ENCODE data around the gene AFF3.

AFF3 gene

GRCh38 chr2:99674090-99674489 is 468.3 kb downstream of the AFF3 start:
- WGBS, result 62% methylated on average over 7 of the region's 8 CpGs
- peaks cover 22% of the 10 kb centered on the region for H3K79me1 ChIP-seq (replicated peaks; ENCODE audit: low read length, poor library complexity, severe bottlenecking)
- no peak overlapping the region for H3K9ac ChIP-seq (ENCODE audit: low read length)
- peaks cover 0 to 87% of the 10 kb centered on the region in 2 experiments for H3K27me3 ChIP-seq (ENCODE audit: control insufficient read depth in 1 of 2, insufficient read depth in 1 of 2, low read length in 2 of 2)
- H3K14ac ChIP-seq (ENCODE audit: low read length in 2 of 2), result no peak overlapping the region
- no peak overlapping the region for H2AK5ac ChIP-seq (ENCODE audit: low read length, severe bottlenecking)
- no peak overlapping the region for H2BK12ac ChIP-seq (ENCODE audit: low read length in 2 of 2)
- H3K18ac ChIP-seq (ENCODE audit: low read depth in 1 of 2, low read length in 2 of 2), result no peak overlapping the region
- no peak overlapping the region for H3K4ac ChIP-seq (ENCODE audit: low read depth in 1 of 2, low read length in 2 of 2)
- peaks cover 0 to 18% of the 10 kb centered on the region in 2 experiments for H3K36me3 ChIP-seq (ENCODE audit: control insufficient read depth in 1 of 2, insufficient read depth in 2 of 2, low read depth in 1 of 2, low read length in 2 of 2)
- H2BK120ac ChIP-seq (ENCODE audit: low read depth, low read length), result no peak overlapping the region
- H3K4me1 ChIP-seq (ENCODE audit: control insufficient read depth, insufficient read depth, low read depth, low read length), result peaks cover 1% of the 10 kb centered on the region
- H4K8ac ChIP-seq (ENCODE audit: low read length), result peak overlapping the region; percentile 5
- H4K91ac ChIP-seq (ENCODE audit: low read length), result no peak overlapping the region
- DNase-seq, result no peak
- H3K4me2 ChIP-seq (ENCODE audit: low read length, poor library complexity, severe bottlenecking), result no peak overlapping the region
- H3K27ac ChIP-seq (ENCODE audit: low read length, poor library complexity, severe bottlenecking), result no peak overlapping the region
- no peak overlapping the region for H2AFZ ChIP-seq (ENCODE audit: low read depth, low read length)
- H3K23ac ChIP-seq (ENCODE audit: low read length in 2 of 2), result no peak overlapping the region
- no peak overlapping the region for H3K4me3 ChIP-seq (ENCODE audit: insufficient read depth in 1 of 2, low read depth in 1 of 2, low read length in 2 of 2)
- no peak overlapping the region for H2BK5ac ChIP-seq (ENCODE audit: low read depth, low read length, poor library complexity, severe bottlenecking)
- H2BK15ac ChIP-seq (ENCODE audit: low read depth, poor library complexity, severe bottlenecking), result no peak overlapping the region
- H3K9me3 ChIP-seq (ENCODE audit: control insufficient read depth, low read length), result no peaks in the 10 kb centered on the region

- Histone ChIP-seq H2BK12ac (ENCODE audit: low read length in 2 of 2) (no peak overlapping the region), H2BK15ac (ENCODE audit: low read depth, poor library complexity, severe bottlenecking) (no peak overlapping the region), H3K14ac (ENCODE audit: low read length in 2 of 2) (no peak overlapping the region), H3K4ac (ENCODE audit: low read depth in 1 of 2, low read length in 2 of 2) (no peak overlapping the region), H3K27me3 (ENCODE audit: control insufficient read depth in 1 of 2, insufficient read depth in 1 of 2, low read length in 2 of 2) (peaks cover 0 to 75% of the 10 kb centered on the region in 2 experiments), H3K27ac (ENCODE audit: low read length, poor library complexity, severe bottlenecking) (no peak overlapping the region), H3K23ac (ENCODE audit: low read length in 2 of 2) (no peak overlapping the region), H3K18ac (ENCODE audit: low read depth in 1 of 2, low read length in 2 of 2) (no peak overlapping the region), H3K4me3 (ENCODE audit: insufficient read depth in 1 of 2, low read depth in 1 of 2, low read length in 2 of 2) (no peak overlapping the region), H3K4me1 (ENCODE audit: control insufficient read depth, insufficient read depth, low read depth, low read length) (peaks cover 1% of the 10 kb centered on the region), H2AK5ac (ENCODE audit: low read length, severe bottlenecking) (no peak overlapping the region), H3K9ac (ENCODE audit: low read length) (no peak overlapping the region), H2BK5ac (ENCODE audit: low read depth, low read length, poor library complexity, severe bottlenecking) (no peak overlapping the region), H2AFZ (ENCODE audit: low read depth, low read length) (no peak overlapping the region), H3K79me1 (replicated peaks; ENCODE audit: low read length, poor library complexity, severe bottlenecking) (peaks cover 22% of the 10 kb centered on the region), H3K36me3 (ENCODE audit: control insufficient read depth in 1 of 2, insufficient read depth in 2 of 2, low read depth in 1 of 2, low read length in 2 of 2) (peaks cover 0 to 20% of the 10 kb centered on the region in 2 experiments), H4K8ac (ENCODE audit: low read length) (no peak overlapping the region), H3K9me3 (ENCODE audit: control insufficient read depth, low read length) (no peaks in the 10 kb centered on the region), H2BK120ac (ENCODE audit: low read depth, low read length) (no peak overlapping the region), H4K91ac (ENCODE audit: low read length) (no peak overlapping the region), H3K4me2 (ENCODE audit: low read length, poor library complexity, severe bottlenecking) (no peak overlapping the region)
- DNase-seq, result peak; percentile 13
- 66% methylated on average over 5 of the region's 8 CpGs for WGBS
Observed at GRCh38 chr2:99672766-99673350, 469.5 kb downstream of the AFF3 start.

- Histone ChIP-seq H3K9ac (ENCODE audit: low read length) (no peak overlapping the region), H2BK120ac (ENCODE audit: low read depth, low read length) (no peak overlapping the region), H3K36me3 (ENCODE audit: control insufficient read depth in 1 of 2, insufficient read depth in 2 of 2, low read depth in 1 of 2, low read length in 2 of 2) (peaks cover 0 to 18% of the 10 kb centered on the region in 2 experiments), H3K4me2 (ENCODE audit: low read length, poor library complexity, severe bottlenecking) (no peak overlapping the region), H3K9me3 (ENCODE audit: control insufficient read depth, low read length) (peaks cover 9% of the 10 kb centered on the region), H4K91ac (ENCODE audit: low read length) (no peak overlapping the region), H2AFZ (ENCODE audit: low read depth, low read length) (no peak overlapping the region), H3K27ac (ENCODE audit: low read length, poor library complexity, severe bottlenecking) (no peak overlapping the region), H3K79me1 (replicated peaks; ENCODE audit: low read length, poor library complexity, severe bottlenecking) (peaks cover 17% of the 10 kb centered on the region), H2BK12ac (ENCODE audit: low read length in 2 of 2) (no peak overlapping the region), H3K4me1 (ENCODE audit: control insufficient read depth, insufficient read depth, low read depth, low read length) (peaks cover 1% of the 10 kb centered on the region), H3K14ac (ENCODE audit: low read length in 2 of 2) (no peak overlapping the region), H3K18ac (ENCODE audit: low read depth in 1 of 2, low read length in 2 of 2) (no peak overlapping the region), H2AK5ac (ENCODE audit: low read length, severe bottlenecking) (no peak overlapping the region), H3K23ac (ENCODE audit: low read length in 2 of 2) (no peak overlapping the region), H2BK15ac (ENCODE audit: low read depth, poor library complexity, severe bottlenecking) (no peak overlapping the region), H2BK5ac (ENCODE audit: low read depth, low read length, poor library complexity, severe bottlenecking) (no peak overlapping the region), H4K8ac (ENCODE audit: low read length) (no peak overlapping the region), H3K4ac (ENCODE audit: low read depth in 1 of 2, low read length in 2 of 2) (no peak overlapping the region), H3K27me3 (ENCODE audit: control insufficient read depth in 1 of 2, insufficient read depth in 1 of 2, low read length in 2 of 2) (peaks cover 0 to 75% of the 10 kb centered on the region in 2 experiments), H3K4me3 (ENCODE audit: insufficient read depth in 1 of 2, low read depth in 1 of 2, low read length in 2 of 2) (no peak overlapping the region)
- peak; percentile 65 for DNase-seq
- 89% methylated on average over 3 of the region's 4 CpGs for WGBS
Observed at GRCh38 chr2:99670768-99671734, 471.3 kb downstream of the AFF3 start.

- no peak overlapping the region for H3K23ac ChIP-seq (ENCODE audit: low read length in 2 of 2)
- H2BK12ac ChIP-seq (ENCODE audit: low read length in 2 of 2), result no peak overlapping the region
- H3K9me3 ChIP-seq (ENCODE audit: control insufficient read depth, low read length), result peaks cover 9% of the 10 kb centered on the region
- H3K4me1 ChIP-seq (ENCODE audit: control insufficient read depth, insufficient read depth, low read depth, low read length), result peaks cover 3% of the 10 kb centered on the region
- no peak overlapping the region for H3K14ac ChIP-seq (ENCODE audit: low read length in 2 of 2)
- no peak overlapping the region for H3K27ac ChIP-seq (ENCODE audit: low read length, poor library complexity, severe bottlenecking)
- no peak overlapping the region for H3K4me3 ChIP-seq (ENCODE audit: insufficient read depth in 1 of 2, low read depth in 1 of 2, low read length in 2 of 2)
- no peak overlapping the region for H2BK120ac ChIP-seq (ENCODE audit: low read depth, low read length)
- H3K36me3 ChIP-seq (ENCODE audit: control insufficient read depth in 1 of 2, insufficient read depth in 2 of 2, low read depth in 1 of 2, low read length in 2 of 2), result peaks cover 0 to 8% of the 10 kb centered on the region in 2 experiments
- H2BK5ac ChIP-seq (ENCODE audit: low read depth, low read length, poor library complexity, severe bottlenecking), result no peak overlapping the region
- H4K91ac ChIP-seq (ENCODE audit: low read length), result no peak overlapping the region
- H3K27me3 ChIP-seq (ENCODE audit: control insufficient read depth in 1 of 2, insufficient read depth in 1 of 2, low read length in 2 of 2), result peaks cover 0 to 58% of the 10 kb centered on the region in 2 experiments
- WGBS, result no CpG with 5 or more reads among the region's 1 CpG
- H4K8ac ChIP-seq (ENCODE audit: low read length), result no peak overlapping the region
- no peak overlapping the region for H3K4me2 ChIP-seq (ENCODE audit: low read length, poor library complexity, severe bottlenecking)
- no peak overlapping the region for H2AK5ac ChIP-seq (ENCODE audit: low read length, severe bottlenecking)
- H3K4ac ChIP-seq (ENCODE audit: low read depth in 1 of 2, low read length in 2 of 2), result no peak overlapping the region
- H3K79me1 ChIP-seq (replicated peaks; ENCODE audit: low read length, poor library complexity, severe bottlenecking), result peaks cover 11% of the 10 kb centered on the region
- H3K9ac ChIP-seq (ENCODE audit: low read length), result no peak overlapping the region
- no peak overlapping the region for H2AFZ ChIP-seq (ENCODE audit: low read depth, low read length)
- no peak overlapping the region for H3K18ac ChIP-seq (ENCODE audit: low read depth in 1 of 2, low read length in 2 of 2)
- DNase-seq, result no peak
- H2BK15ac ChIP-seq (ENCODE audit: low read depth, poor library complexity, severe bottlenecking), result no peak overlapping the region
Observed at GRCh38 chr2:99666256-99666655, 476.1 kb downstream of the AFF3 start.

Measured in mesenchymal stem cell (in vitro differentiated cells and primary cell).